HG03103 (cell line): ENCODE data around the gene VWA5A.
"Not testable (repeated sequence)": the region's sequence is repeated elsewhere in the genome, so short reads cannot be mapped to it uniquely, and the experiment has no call there.

Experiments used
- ATAC-seq: cut with Tn5 transposase; IDR thresholded peaks from one replicate; pipeline ENCODE4 v1.9.1; 2021; ENCODE audit warnings: low read depth; ENCODE audit not compliant: unreplicated experiment

The VWA5A gene

DNA sequence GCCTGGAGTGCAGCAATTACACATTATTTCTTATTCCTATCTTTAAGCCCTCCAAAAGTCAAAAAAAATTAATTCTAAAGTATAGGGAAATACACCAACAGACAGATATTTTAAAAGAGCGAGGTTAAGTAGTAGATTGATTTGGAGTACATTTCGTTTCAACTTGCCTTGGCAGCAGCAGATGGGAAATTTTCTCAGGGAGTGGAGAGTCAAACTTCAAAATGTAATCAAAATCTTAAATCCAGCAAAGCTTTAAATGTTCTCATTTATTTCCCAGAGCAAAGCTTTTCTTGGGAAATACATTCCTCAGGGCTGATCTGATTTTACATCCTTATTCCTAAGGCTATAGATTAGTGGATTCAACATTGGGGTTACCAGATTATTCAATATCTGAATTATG is 21.9 kb upstream of the VWA5A start:
- ATAC-seq: no peak

DNA sequence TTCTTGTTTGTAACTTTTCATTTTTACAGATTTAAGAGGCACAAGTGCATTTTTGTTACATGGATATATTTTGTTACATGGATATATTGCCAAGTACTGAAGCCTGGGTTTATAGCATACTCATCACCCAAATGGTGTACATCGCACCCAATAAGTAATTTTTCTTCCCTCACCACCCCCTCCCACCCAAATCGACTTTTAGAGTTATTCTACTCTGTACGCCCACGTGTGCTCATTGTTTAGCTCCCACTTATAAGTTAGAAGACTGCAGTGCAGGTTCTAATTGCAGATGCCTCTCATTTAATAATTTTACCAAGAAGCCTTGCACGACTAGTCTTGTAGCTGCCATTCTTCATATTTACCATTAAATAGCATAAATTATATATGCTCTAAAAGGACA is 20.5 kb upstream of the VWA5A start:
- no peak for ATAC-seq

DNA sequence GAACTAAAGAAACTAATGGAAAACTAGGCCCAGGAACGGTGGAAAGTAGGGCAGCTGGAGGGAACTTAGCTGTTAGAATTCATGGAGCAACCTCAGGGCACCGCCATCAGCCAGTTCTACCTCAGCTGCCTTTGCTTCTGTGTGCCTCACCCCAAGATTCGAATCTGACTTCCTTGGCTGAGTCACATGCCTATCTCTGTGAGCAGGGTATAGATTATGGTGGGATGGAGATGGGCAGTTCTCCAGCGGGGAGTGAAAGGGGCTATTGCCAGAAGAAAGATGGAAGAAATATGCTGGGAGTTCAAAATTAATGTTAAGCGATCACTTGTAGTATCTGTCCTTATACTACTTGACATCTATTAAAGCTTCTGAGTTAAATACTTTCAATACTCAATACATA is 18.9 kb upstream of the VWA5A start:
- no peak for ATAC-seq

DNA sequence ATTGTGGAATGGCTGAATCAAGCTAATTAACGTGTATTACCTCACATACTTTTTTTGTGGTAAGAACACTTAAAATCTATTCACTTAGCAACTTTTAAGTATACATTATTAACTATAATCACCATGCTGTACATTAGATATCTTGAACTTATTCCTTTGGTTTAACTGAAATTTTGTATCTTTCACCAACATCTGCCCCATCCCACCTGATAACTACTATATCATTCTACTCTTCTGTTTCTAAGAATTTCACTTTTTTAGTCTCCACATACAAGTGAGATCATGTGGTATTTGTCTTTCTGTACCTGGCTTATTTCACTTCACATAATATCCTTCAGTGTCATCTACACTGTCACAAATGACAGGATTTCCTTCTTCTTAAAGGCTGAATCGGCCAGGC is 17.1 kb upstream of the VWA5A start:
- ATAC-seq: no peak

DNA sequence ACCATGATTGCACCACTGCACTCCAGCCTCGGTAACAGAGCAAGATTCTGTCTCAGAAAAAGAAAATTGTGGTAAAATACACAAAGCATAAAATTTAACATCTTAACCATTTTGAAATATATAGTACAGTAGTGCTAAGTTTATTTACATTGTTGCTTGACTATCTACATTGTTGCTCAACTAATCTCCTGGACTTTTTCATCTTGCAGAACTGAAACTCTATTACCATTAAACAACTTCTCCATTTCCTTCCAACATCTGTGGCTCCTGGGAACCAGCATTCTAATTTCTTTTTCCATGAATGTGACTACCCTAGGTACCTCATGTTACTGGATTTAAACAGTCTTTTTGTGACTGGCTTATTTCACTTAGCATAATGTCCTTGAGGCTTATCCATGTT is 13.5 kb upstream of the VWA5A start:
- no peak for ATAC-seq

DNA sequence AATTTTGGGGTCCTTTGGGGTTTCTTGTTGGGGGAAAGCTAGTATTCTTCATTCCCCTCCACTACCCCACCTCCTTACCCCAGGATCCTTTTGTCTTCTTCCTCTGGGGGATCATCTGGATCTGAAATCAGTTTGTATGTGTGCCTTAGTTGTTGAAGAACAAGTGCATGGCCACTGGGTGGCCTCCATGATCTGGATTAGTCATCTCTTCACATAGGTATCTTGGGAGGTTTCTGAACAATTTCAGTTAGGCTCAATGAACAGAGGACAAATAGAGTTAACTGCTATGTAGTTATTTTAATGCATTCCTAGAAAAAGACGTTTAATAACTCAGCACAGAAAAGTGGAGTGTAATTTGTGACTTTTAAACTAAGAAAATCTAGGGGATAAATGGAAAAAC is 7.1 kb upstream of the VWA5A start:
- ATAC-seq: no peak

DNA sequence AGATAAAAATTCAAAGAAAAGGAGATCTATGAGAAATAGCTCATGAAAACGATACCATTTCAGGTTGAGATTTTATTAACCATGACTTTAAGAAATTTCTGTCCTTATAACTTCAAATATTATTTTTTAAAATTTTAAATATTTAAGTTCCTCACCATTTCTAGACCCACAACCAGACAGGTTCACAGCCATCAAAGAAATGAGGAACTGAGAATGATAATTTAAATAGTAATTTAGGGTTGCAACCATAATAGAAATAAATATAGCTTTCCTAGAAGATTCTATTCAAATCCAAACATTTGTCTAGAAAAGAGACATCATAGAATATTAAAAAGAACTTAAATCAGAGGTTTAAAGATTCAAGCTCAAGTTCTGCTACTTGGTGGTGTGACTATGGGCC is 5.9 kb upstream of the VWA5A start:
- ATAC-seq: no peak

DNA sequence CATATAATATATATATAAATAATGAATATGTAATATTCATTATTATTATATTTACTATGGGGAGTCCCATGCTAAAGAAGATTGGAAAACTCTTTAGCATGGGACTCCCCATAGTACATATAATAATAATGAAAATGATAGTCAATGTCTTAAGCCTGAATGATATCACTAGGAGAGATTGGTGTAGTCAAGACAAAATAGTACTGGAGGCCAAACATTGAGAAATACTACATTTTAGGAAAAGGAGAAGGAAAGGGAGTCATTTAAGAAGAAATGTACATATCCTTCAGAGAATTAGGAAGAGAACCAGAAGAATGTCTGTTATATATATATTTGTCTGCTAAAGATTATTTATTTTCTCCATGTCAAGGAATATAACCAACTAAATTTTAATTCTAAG is 5.0 kb upstream of the VWA5A start:
- no peak for ATAC-seq

DNA sequence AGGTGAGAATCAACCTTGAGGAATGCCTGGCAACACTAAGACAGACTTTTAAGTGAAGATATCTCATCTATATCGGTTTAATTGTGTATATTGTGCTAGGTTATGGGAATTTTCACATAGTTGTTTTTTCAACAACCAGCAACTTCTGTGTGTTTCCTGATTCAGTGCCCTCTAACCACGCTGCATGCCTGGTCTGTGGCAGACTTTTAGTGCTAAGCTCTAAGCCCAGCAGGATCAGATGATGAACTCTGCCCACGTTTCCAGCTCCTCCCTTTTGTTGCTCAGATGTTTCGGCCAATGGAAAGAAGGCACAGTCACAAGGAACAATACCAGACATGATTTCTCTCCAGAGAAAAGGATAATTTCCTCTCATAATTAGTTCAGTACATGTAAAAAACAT is 1.4 kb upstream of the VWA5A start:
- ATAC-seq: no peak

DNA sequence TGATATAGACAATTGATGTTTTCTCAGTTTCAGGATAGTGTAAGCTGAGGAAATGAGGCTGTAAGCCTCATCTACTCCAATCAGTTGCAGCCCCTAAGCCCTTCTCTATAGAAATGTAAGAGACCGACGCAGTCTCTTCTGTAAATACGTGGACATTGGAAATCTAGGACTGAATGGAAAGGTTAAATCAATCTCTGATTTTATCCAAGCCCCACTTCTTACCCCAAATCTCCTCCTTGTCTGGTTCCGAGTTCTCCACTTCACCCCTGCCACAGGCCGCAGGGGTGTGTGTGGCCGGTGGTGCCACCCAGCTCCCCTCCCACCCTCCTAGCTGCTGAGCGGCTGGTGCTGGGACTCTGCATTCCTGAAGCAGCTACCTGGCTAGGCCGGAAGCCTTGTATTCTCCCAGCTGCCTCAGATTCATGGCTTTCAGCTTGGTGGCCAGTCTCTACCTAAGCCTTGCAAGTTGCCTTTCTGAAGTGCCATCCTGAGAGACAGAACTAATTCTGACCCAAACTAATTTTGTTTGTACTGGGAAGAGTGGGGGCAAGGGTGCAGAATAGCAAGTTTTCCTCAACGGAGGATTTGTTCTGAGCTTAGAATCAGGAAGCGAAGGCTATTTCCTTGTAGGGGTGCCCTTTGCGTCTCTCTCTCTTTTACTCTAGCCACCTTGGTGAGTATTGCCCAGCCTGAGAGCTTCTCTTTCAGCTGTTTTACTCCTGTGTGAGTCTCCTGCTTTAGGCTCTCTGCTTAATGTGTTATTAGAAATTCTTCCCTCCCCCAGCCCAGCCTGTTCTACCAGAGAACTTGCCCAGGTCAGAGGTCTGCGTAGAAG is 749 bp downstream of the VWA5A start:
- no peak for ATAC-seq

DNA sequence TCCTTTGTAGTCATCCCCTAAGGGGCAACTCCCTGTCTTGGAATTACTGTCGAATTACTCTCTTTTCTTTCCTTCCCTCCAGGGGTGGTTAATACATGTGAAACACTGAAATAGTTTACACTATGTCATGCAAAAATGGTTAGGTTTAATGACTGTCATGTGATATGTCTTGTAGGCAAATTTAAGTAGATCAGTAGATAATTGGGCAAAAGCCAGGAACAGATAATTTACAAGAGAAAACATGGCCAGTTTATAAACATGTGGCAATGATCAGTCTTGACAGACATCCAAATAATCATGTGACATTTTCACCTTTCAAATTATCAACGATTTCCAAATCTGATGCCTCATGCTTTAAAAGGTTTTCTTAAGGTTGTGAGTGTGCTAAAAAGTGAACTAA is 3.9 kb downstream of the VWA5A start:
- no peak for ATAC-seq

DNA sequence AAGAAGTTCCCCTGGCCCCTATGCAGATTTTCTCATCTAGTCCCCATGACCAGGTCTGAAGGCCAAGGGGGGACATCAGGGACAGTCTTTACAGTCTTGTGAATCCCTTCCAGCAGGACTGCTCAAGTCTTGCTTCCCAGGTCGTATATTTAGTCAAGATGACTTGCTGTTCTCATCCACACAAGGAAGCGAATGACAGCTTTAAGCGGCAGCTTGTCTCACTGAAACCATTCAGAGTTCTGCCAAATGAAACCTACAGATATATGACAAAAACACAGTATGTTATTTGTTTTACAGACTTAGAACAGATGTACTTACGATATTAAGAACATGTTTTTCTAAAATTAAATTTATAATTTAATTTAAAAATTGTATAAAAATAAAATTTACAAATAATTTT is 5.6 kb downstream of the VWA5A start:
- ATAC-seq: no peak

DNA sequence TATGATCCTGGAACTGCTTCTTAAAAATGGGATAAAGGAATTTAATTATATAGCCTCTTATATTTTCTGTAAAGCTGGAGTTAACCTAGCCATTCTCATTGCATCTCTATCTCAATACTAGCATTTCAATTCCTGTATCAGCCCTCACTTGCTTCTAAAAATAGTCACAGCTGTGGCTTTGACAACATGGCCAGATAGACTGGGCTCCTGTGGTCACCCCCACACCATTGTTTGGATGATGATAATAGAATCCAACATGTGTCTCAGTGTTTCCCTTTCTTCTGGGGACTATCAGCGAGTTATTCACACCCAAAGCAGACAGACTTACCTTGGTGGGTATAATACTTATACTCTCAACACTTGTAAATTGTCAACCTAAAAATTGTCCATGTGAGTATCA is 6.9 kb downstream of the VWA5A start:
- ATAC-seq: no peak

DNA sequence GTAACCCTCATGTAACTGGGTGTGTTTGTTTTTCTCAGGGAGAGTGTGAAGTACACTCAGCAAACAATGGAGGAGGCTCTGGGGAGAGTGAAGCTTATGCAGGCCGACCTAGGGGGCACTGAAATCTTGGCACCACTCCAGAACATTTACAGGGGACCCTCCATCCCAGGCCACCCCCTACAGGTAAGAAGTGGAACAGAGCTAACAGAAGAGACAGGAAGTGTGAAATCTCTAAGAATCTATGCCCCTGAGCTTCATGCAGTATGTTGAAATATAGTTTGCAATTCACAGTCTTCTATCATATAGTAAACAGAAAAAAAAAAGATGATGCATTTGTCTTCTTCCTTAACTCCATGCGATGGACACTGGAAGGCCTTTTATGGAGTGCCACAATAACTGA is 8.4 kb downstream of the VWA5A start:
- ATAC-seq: no peak

DNA sequence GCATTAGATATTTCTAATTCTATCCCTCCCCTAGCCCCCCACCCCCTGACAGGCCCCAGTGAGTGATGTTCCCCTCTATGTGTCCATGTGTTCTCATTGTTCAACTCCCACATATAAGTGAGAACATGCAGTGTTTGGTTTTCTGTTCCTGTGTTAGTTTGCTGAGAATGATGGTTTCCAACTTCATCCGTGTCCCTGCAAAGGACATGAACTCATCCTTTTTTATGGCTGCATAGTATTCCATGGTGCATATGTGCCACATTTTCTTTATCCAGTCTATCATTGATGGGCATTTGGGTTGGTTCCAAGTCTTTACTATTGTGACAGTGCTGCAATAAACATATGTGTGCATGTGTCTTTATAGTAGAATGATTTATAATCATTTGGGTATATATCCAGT is 11.9 kb downstream of the VWA5A start:
- not testable (repeated sequence) for ATAC-seq

DNA sequence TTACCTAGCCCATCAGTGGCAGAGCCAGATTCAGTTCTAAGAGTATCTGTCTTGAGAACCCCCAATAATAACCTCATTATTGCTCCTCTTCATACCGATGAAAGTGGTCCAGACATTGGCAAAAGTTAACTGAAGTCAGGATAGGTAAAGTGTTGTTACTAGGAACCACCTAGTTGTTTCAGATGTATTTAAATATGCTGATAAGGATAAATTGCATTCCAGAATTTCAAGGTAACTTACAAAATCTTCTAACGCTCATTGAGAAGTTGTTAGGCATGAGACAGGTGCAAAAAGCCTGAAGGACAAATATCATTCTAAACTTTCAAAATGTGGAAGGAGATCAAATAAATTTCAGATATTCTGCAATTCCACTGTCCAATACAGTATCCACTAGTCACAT is 27.8 kb downstream of the VWA5A start:
- ATAC-seq: no peak

DNA sequence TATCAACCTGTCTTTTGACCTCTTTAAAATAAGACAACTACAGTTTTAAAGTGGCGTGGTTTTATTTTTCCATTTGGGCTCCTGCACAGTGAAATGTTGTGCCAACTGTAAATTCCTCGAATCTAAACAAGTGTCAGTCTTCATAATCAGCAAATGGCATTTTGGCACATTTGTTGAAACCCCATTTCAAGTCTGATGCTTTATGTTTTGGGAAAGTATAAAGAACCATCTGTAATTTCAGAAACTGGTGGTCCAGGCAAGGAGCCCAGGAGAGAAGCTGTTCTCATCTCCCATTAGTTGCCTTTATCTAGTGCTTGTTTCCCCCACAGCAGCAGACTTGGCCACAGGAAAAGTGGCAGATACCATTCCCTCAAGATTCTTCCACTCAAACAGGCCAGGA is 32.7 kb downstream of the VWA5A start:
- ATAC-seq: no peak

DNA sequence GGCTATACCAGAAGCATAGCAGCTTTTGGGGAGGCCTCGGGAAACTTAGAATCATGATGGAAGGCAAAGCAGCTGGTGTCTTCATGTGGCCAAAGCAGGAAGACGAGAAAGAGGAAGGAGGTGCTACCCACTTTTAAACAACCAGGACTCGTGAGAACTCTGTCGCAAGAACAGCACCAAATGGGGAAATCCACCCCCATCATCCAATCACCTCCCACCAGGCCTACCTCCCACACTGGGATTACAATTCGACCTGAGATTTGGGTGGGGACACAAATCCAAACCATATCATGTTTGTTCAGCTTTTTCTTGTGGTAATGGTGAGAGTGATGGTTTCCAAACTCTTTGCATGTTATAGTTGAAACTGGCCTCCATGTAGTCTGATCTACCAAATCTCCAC is 35.4 kb downstream of the VWA5A start:
- ATAC-seq: no peak

DNA sequence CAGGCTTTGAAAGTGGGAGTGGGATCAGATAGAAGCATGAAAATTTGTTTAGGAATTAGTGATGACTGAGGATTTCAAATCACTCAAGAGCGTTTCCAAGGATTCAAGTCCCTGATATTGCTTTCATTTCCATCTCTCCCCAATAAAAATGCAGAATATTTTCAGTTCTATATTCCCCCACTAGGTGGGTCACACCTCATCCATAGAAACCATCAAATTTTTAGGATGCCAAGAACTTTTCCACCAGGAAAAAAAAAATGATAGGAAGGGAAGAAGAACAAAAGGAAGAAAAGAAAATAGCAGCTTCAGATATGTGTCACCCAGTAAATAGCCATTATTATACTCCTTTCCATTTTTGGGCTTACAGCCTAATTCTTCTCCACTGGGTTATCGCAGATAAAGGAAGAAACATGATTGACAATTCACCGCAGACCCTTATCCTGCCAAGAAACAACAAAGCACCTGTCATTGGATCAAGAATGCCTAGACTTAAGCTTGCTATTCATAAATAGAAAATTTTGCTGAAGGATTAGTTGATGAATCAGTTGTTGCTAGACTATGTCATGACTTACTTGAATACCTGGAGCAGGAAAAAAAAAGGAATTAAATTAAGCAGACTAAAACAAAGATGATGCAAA is 37.6 kb downstream of the VWA5A start:
- ATAC-seq: no peak

DNA sequence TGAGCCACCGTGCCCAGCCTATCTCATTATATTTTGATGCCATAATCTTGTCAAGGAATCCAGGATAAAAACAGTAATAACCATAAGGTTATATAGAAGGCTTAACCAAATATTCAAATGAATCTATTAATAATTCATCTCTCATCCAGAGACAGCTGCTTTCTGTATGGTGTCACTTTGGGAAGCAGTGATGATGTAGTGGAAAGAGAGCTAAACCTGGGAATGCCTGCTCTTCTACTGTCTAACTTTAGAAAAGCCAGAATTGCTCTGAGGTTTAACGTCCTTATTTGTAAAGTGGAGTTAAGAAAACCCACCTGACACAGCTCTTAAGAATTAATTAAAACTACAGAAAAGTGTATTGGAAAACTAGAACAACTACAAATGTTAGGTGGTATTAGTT is 38.6 kb downstream of the VWA5A start:
- no peak for ATAC-seq

DNA sequence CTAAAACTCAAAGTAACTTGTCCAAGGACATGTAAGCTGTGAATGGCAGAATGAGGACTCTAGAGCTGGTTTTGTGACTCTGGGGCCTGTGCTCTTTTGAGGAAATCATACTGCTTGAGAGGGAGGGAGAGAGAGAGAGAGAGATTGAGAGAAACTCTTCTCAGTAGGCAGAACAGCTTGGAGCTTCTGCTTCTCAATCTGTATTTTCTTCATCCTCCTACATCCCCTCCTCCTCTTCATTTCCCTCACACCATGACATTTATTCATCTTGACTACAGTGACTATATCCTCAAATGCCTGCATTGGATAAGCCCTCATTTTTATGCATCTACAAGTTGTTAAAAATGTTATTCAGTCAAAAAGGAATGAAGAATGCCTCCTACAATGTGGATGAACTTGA is 44.2 kb downstream of the VWA5A start:
- ATAC-seq: no peak

DNA sequence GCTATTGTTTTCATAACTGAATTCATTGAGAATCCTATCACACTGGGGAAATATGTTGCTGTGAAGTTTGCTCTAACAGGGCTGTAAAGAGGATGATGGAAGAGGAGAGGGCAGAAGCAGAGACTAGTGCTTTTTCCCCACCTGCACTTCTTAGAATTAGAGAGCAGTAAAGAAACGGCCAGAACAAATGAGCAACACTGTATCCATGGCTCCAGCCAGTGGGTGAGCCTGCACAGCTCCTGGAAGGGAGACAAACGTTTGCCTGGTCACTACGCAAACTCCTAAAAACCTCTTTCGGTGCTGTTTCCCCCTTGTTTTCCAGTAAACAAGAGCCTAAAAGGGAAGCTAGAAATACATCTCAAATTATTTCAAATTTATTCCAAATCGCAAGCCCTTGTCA is 45.7 kb downstream of the VWA5A start:
- no peak for ATAC-seq
